Femur (tissue), 1 donor: Measurements from ENCODE around the gene ETFRF1.

Experiments
- DNase-seq: peaks from one replicate; pipeline ENCODE4 v3.0.0-alpha.2; 2017

ETFRF1 gene

GRCh38 chr12:25195056-25195971 is at the start of gene ETFRF1, which contains the start of gene DNAI7:
Gene ETFRF1, plus strand, starts transcription at chr12:25195237. Its CDS starts 8,720 bp downstream, at chr12:25203957.
Gene DNAI7, minus strand, starts transcription at chr12:25195160. Its CDS starts 82 bp downstream, at chr12:25195078.
- peak; percentile 99 for DNase-seq

GRCh38 chr12:25146686-25147085 is 48.4 kb upstream of the ETFRF1 start:
- DNase-seq: no peak

- peak; percentile 72 for DNase-seq
These were observed 43.6 kb upstream of the ETFRF1 start for GRCh38 chr12:25151476-25151875.

- DNase-seq: no peak
These were observed 43.0 kb upstream of the ETFRF1 start for GRCh38 chr12:25152055-25152454.

GRCh38 chr12:25155022-25155576 is 39.9 kb upstream of the ETFRF1 start:
- no peak for DNase-seq

- no peak for DNase-seq
These were observed 39.0 kb upstream of the ETFRF1 start for GRCh38 chr12:25156061-25156460.

- no peak for DNase-seq
These were observed 32.2 kb upstream of the ETFRF1 start for GRCh38 chr12:25162866-25163265.

- no peak for DNase-seq
These were observed 12.3 kb upstream of the ETFRF1 start for GRCh38 chr12:25182765-25183164.

GRCh38 chr12:25184132-25184531 is 10.9 kb upstream of the ETFRF1 start:
- no peak for DNase-seq

- no peak for DNase-seq
These were observed 8.8 kb upstream of the ETFRF1 start for GRCh38 chr12:25186038-25186787.

GRCh38 chr12:25186788-25187402 is 8.1 kb upstream of the ETFRF1 start:
- no peak for DNase-seq

GRCh38 chr12:25187781-25188180 is 7.3 kb upstream of the ETFRF1 start:
- no peak for DNase-seq

GRCh38 chr12:25189656-25190055 is 5.4 kb upstream of the ETFRF1 start:
- DNase-seq: no peak

- DNase-seq: no peak
These were observed 4.2 kb upstream of the ETFRF1 start for GRCh38 chr12:25190793-25191192.

- DNase-seq: no peak
These were observed 823 bp upstream of the ETFRF1 start for GRCh38 chr12:25194214-25194613.

GRCh38 chr12:25194722-25195055 is 348 bp upstream of the ETFRF1 start:
- DNase-seq: no peak

- no peak for DNase-seq
These were observed 2.6 kb downstream of the ETFRF1 start for GRCh38 chr12:25197608-25198007.

- DNase-seq: no peak
These were observed 5.7 kb downstream of the ETFRF1 start for GRCh38 chr12:25200703-25201102.

- no peak for DNase-seq
These were observed 7.1 kb downstream of the ETFRF1 start for GRCh38 chr12:25202137-25202536.

GRCh38 chr12:25207411-25207810 is 12.4 kb downstream of the ETFRF1 start:
- no peak for DNase-seq

- no peak for DNase-seq
These were observed 12.8 kb downstream of the ETFRF1 start for GRCh38 chr12:25207846-25208245.

- DNase-seq: no peak
These were observed 13.5 kb downstream of the ETFRF1 start for GRCh38 chr12:25208554-25208953.

- DNase-seq: no peak
These were observed 18.3 kb downstream of the ETFRF1 start for GRCh38 chr12:25213338-25213737.
